Uterus (tissue), 2 donors: ENCODE measurements around the gene COL15A1.

Experiments used
- CTCF ChIP-seq, 4 experiments: fragments of 200-600 bp in 2 of 4; fragments of 450-650 bp in 2 of 4; sonication (generic) in 2 of 4; IDR thresholded peaks; one replicate each; pipeline ENCODE4 v1.5.1; 2016 to 2019; ENCODE audit warnings: antibody characterized with exemption in 4 of 4, mild to moderate bottlenecking in 2 of 4, moderate library complexity in 1 of 4
- POLR2A ChIP-seq, 2 donors: fragments of 450-650 bp; IDR thresholded peaks; one replicate each; pipeline ENCODE4 v1.6.1; 2016; ENCODE audit warnings: antibody characterized with exemption in 2 of 2, mild to moderate bottlenecking in 1 of 2, moderate library complexity in 1 of 2

- TF ChIP-seq CTCF (IDR thresholded peaks at IDR 0.05) (no peak), POLR2A (IDR thresholded peaks at IDR 0.05) (no peak)
These were observed 172.3 kb downstream of the COL15A1 start for GRCh38 chr9:99116003-99116411.
